ENCODE results near the gene FGD4.

The FGD4 gene

GRCh38 chr12:32604565-32604964 lies 205.2 kb downstream of the FGD4 start:
- no peak overlapping the region for H3K4me3 ChIP-seq (ENCODE audit: low read depth, low read length)
- DNase-seq (ENCODE audit: low read depth) = no peak
- TF ChIP-seq CTCF (IDR thresholded peaks at IDR 0.05; ENCODE audit: control insufficient read depth, extremely low read depth, insufficient read depth) = no peak

GRCh38 chr12:32605326-32606095 lies 206.2 kb downstream of the FGD4 start:
- TF ChIP-seq CTCF (IDR thresholded peaks at IDR 0.05; ENCODE audit: control insufficient read depth, extremely low read depth, insufficient read depth) = no peak
- H3K4me3 ChIP-seq (ENCODE audit: low read depth, low read length) = no peak overlapping the region
- peak; percentile 74 for DNase-seq (ENCODE audit: low read depth)

GRCh38 chr12:32606443-32606842 lies 207.1 kb downstream of the FGD4 start:
- DNase-seq (ENCODE audit: low read depth) = no peak
- no peak overlapping the region for H3K4me3 ChIP-seq (ENCODE audit: low read depth, low read length)
- no peak for TF ChIP-seq CTCF (IDR thresholded peaks at IDR 0.05; ENCODE audit: control insufficient read depth, extremely low read depth, insufficient read depth)

- DNase-seq (ENCODE audit: low read depth) = no peak
Observed at GRCh38 chr12:32609966-32610365, 210.6 kb downstream of the FGD4 start.

GRCh38 chr12:32611986-32612385 lies 212.6 kb downstream of the FGD4 start:
- no peak for TF ChIP-seq CTCF (IDR thresholded peaks at IDR 0.05; ENCODE audit: control insufficient read depth, extremely low read depth, insufficient read depth)
- no peak overlapping the region for H3K4me3 ChIP-seq (ENCODE audit: low read depth, low read length)
- no peak for DNase-seq (ENCODE audit: low read depth)

More at GRCh38 chr12:32609966-32610365, 210.6 kb downstream of the FGD4 start:
- TF ChIP-seq CTCF (IDR thresholded peaks at IDR 0.05; ENCODE audit: control insufficient read depth, extremely low read depth, insufficient read depth) = no peak
- H3K4me3 ChIP-seq (ENCODE audit: low read depth, low read length) = no peak overlapping the region

GRCh38 chr12:32612658-32613614 lies 213.6 kb downstream of the FGD4 start:
- H3K4me3 ChIP-seq (ENCODE audit: low read depth, low read length) = no peak overlapping the region
- no peak for DNase-seq (ENCODE audit: low read depth)
- no peak for TF ChIP-seq CTCF (IDR thresholded peaks at IDR 0.05; ENCODE audit: control insufficient read depth, extremely low read depth, insufficient read depth)
